ENCODE results near the gene C4A. TPM values are rescaled to one million over a fixed set of nuclear protein-coding genes. Genes with fewer than 3 reads are reported as not detected.

C4A gene
- total RNA-seq, 1 experiment from 2014 or later, result 4.3 TPM

DNA sequence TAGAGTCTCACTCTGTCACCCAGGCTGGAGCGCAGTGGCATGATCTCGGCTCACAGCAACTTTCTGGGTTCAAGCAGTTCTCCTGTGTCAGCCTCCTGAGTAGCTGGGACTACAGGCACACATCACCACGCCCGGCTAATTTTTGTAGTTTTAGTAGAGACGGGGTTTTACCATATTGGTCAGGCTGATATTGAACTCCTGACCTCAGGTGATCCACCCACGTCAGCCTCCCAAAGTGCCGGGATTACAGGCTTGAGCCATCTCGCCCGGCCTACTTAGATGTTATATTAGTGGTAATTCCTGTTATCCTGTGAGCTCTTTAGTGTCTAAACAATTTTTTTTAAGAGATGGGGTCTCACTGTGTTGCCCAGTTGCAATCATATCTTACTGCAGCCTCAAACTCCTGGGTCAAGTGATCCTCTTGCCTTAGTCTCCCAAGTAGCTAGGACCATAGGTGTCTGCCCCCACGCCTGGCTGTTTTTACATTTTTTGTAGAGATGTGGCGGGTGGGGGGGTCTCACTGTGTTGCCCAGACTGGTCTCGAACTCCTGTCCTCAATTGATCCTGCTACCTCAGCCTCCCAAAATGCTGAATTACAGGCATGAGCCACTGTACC lies 3.9 kb upstream of the C4A start:
- H3K27ac ChIP-seq (ENCODE audit: insufficient read length, low read depth, low read length), result no peak overlapping the region
- H2BK120ac ChIP-seq (ENCODE audit: low read depth, low read length, poor library complexity, severe bottlenecking), result no peak overlapping the region
- Mint-ChIP-seq H3K27ac (no peak overlapping the region), H3K4me1 (peaks cover 5 to 7% of the 10 kb centered on the region in 2 experiments), H3K27me3 (ENCODE audit: low read depth) (no peaks in the 10 kb centered on the region), H3K9me3 (peaks cover 6 to 13% of the 10 kb centered on the region in 2 experiments), H3K4me3 (no peak overlapping the region), H3K36me3 (ENCODE audit: insufficient read depth in 1 of 3, low read depth in 3 of 3) (peaks cover 13 to 36% (median 27%) of the 10 kb centered on the region in 3 experiments)
- H3K56ac ChIP-seq (ENCODE audit: insufficient read length, low read depth, low read length), result no peak overlapping the region
- H2BK12ac ChIP-seq (ENCODE audit: insufficient read length, low read depth, low read length), result no peak overlapping the region
- no peaks in the 10 kb centered on the region for H3K9me3 ChIP-seq (ENCODE audit: control insufficient read depth, low read depth, low read length)
- H3K79me1 ChIP-seq (ENCODE audit: insufficient read depth, low read depth, low read length, poor library complexity, severe bottlenecking), result no peaks in the 10 kb centered on the region
- H4K8ac ChIP-seq (replicated peaks; ENCODE audit: insufficient read length, low read depth, low read length), result no peak overlapping the region
- peaks cover 1% of the 10 kb centered on the region; the same call in 1 of the 2 replicates for H3K4me1 ChIP-seq (ENCODE audit: insufficient read depth, low read length)
- no peak for DNase-seq
- no peak overlapping the region for H2AK5ac ChIP-seq (ENCODE audit: insufficient read length, low read length)
- peaks cover 2% of the 10 kb centered on the region for H3K23me2 ChIP-seq (ENCODE audit: insufficient read length, low read depth, low read length, poor library complexity, severe bottlenecking)
- WGBS (ENCODE audit: extremely low coverage, insufficient read length, low lambda C conversion rate), result no CpG with 5 or more reads among the region's 12 CpGs
- no peak overlapping the region for H3T11ph ChIP-seq (ENCODE audit: low read length)
- H2BK20ac ChIP-seq (ENCODE audit: low read depth, low read length, poor library complexity, severe bottlenecking), result no peak overlapping the region
- H3K14ac ChIP-seq (ENCODE audit: insufficient read depth, low read length), result no peak overlapping the region
- H3K23ac ChIP-seq (ENCODE audit: insufficient read length, low read depth, low read length), result no peak overlapping the region
- no peak overlapping the region for H2BK15ac ChIP-seq (ENCODE audit: low read depth, low read length)
- H4K91ac ChIP-seq (ENCODE audit: insufficient read length, low read depth, low read length), result no peak overlapping the region
- no peak overlapping the region for H3K4ac ChIP-seq (ENCODE audit: low read depth, low read length)
- no peak overlapping the region for H3K18ac ChIP-seq (ENCODE audit: insufficient read length, low read depth, low read length)
- H3K27me3 ChIP-seq (ENCODE audit: insufficient read depth, low read length), result no peaks in the 10 kb centered on the region
- no peak overlapping the region for H2AFZ ChIP-seq (ENCODE audit: low read length)
- H3K4me2 ChIP-seq (ENCODE audit: insufficient read depth, insufficient read length, low read length), result no peak overlapping the region
- no peaks in the 10 kb centered on the region for H4K20me1 ChIP-seq (ENCODE audit: control insufficient read depth, insufficient read depth, insufficient read length)
- no peaks in the 10 kb centered on the region for H3K79me2 ChIP-seq (ENCODE audit: insufficient read depth, low read length)
- no peak overlapping the region for H3K9ac ChIP-seq (ENCODE audit: extremely low read depth, insufficient read length, low read length)
- no peak overlapping the region for H4K5ac ChIP-seq (ENCODE audit: insufficient read length, low read depth, low read length)
- no peak overlapping the region for H2BK5ac ChIP-seq (ENCODE audit: insufficient read length, low read length)
- TF ChIP-seq, protein P1, sequence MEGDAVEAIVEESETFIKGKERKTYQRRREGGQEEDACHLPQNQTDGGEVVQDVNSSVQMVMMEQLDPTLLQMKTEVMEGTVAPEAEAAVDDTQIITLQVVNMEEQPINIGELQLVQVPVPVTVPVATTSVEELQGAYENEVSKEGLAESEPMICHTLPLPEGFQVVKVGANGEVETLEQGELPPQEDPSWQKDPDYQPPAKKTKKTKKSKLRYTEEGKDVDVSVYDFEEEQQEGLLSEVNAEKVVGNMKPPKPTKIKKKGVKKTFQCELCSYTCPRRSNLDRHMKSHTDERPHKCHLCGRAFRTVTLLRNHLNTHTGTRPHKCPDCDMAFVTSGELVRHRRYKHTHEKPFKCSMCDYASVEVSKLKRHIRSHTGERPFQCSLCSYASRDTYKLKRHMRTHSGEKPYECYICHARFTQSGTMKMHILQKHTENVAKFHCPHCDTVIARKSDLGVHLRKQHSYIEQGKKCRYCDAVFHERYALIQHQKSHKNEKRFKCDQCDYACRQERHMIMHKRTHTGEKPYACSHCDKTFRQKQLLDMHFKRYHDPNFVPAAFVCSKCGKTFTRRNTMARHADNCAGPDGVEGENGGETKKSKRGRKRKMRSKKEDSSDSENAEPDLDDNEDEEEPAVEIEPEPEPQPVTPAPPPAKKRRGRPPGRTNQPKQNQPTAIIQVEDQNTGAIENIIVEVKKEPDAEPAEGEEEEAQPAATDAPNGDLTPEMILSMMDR (conservative IDR thresholded peaks at IDR 0.05), result no peak

Data from H9 (cell line).